HepG2 (cell line): ENCODE measurements around the gene HOXD3. TPM values are rescaled to one million over a fixed set of nuclear protein-coding genes. Genes with fewer than 3 reads are reported as not detected.
A peak's percentile ranks its signal among the peaks of the same experiment; 100 is the strongest.

Experiments
- ATAC-seq: fragments of 200-7000 bp; cut with Tn5 transposase; 3 replicates; pipeline ENCODE4 v1.9.1; 2020; ENCODE audit warnings: mild to moderate bottlenecking, moderate library complexity
- BruUV-seq: library from RNA; stranded (reverse); fragments of 400-500 nt; replicated peaks from 2 replicates; lab custom pipeline; 2021; lab: Mats Ljungman, UMichigan
- CTCF ChIA-PET: fragments of 300-600 bp; formaldehyde crosslinking; extraction: SDS; loops from one replicate; lab custom pipeline; 2021; ENCODE audit warnings: low total read pairs, inconsistent platforms, low intra/inter-chr PET ratio; lab: Yijun Ruan, JAX
- POLR2A ChIA-PET: fragments of 350-600 bp; sonication (Branson Sonifier 250); formaldehyde crosslinking; loops from one replicate; lab custom pipeline; 2020; ENCODE audit warnings: antibody characterized with exemption, inconsistent platforms; lab: Yijun Ruan, JAX
- DNase-seq: peaks from one replicate; pipeline ENCODE4 v3.0.0-alpha.2; 2015; ENCODE audit warnings: low spot score
- FAIRE-seq: peaks from 3 replicates; lab custom pipeline; 2011; peaks lifted over from hg19 to GRCh38; lab: Jason Lieb, UNC
- H2AFZ ChIP-seq: one replicate; pipeline ENCODE4 v1.6.1; 2011; ENCODE audit warnings: low read length, inconsistent platforms
- H3K27ac ChIP-seq: fragments of 300-600 bp; 3 replicates; pipeline ENCODE4 v1.8.0; 2011; ENCODE audit warnings: mixed run types, mild to moderate bottlenecking, mixed read lengths, low read length, inconsistent platforms; ENCODE audit not compliant: insufficient read depth; ENCODE audit errors: extremely low read length
- H3K27me3 ChIP-seq, 2 experiments: fragments of 200-600 bp in 1 of 2; 2 replicates in 1 of 2; 3 replicates in 1 of 2; pipeline versions ENCODE4 v1.6.0 to v1.8.0; 2011; ENCODE audit warnings: low read length in 2 of 2, mild to moderate bottlenecking in 2 of 2, moderate library complexity in 2 of 2, inconsistent platforms in 1 of 2; ENCODE audit not compliant: insufficient read depth in 2 of 2, control insufficient read depth in 1 of 2
- H3K36me3 ChIP-seq, 2 experiments: fragments of 200-600 bp in 1 of 2; replicated peaks in 1 of 2; 2 replicates in 1 of 2; 3 replicates in 1 of 2; pipeline versions ENCODE4 v1.5.1 to v1.8.0; 2011; ENCODE audit warnings: low read length in 2 of 2, inconsistent platforms in 1 of 2; ENCODE audit not compliant: insufficient read depth in 2 of 2, control insufficient read depth in 1 of 2
- H3K4me1 ChIP-seq: 2 replicates; pipeline ENCODE4 v1.5.1; 2012; ENCODE audit warnings: low read length, inconsistent platforms; ENCODE audit not compliant: insufficient read depth
- H3K4me2 ChIP-seq: 2 replicates; pipeline ENCODE4 v1.6.0; 2011; ENCODE audit warnings: low read depth, low read length, inconsistent platforms
- H3K4me3 ChIP-seq, 3 experiments: fragments of 200-600 bp in 1 of 3; sonication (generic), shearing (Covaris generic) in 1 of 3; replicated peaks in 1 of 3; 2 replicates each; pipeline ENCODE4 v1.5.1; 2011 to 2016; ENCODE audit warnings: low read length in 3 of 3, inconsistent platforms in 2 of 3, low read depth in 2 of 3, mild to moderate bottlenecking in 2 of 3, control low read depth in 1 of 3, mixed read lengths in 1 of 3; ENCODE audit not compliant: insufficient read depth in 1 of 3
- H3K79me2 ChIP-seq: one replicate; pipeline ENCODE4 v1.6.1; 2011; ENCODE audit warnings: low read length, inconsistent platforms; ENCODE audit not compliant: insufficient read depth
- H3K9ac ChIP-seq: 2 replicates; pipeline ENCODE4 v1.6.0; 2011; ENCODE audit warnings: mild to moderate bottlenecking, low read depth, low read length, inconsistent platforms; ENCODE audit not compliant: insufficient read depth
- H3K9me3 ChIP-seq: 2 replicates; pipeline ENCODE4 v1.5.1; 2012; ENCODE audit warnings: mild to moderate bottlenecking, low read length
- H4K20me1 ChIP-seq: 2 replicates; pipeline ENCODE4 v1.6.0; 2011; ENCODE audit warnings: inconsistent platforms, mild to moderate bottlenecking, low read length, moderate library complexity; ENCODE audit not compliant: insufficient read depth
- ATF5 ChIP-seq: sonication (generic); formaldehyde crosslinking; IDR thresholded peaks from 2 replicates; pipeline ENCODE4 v1.4.0; 2020; ENCODE audit warnings: mild to moderate bottlenecking, low read depth, missing genetic modification reagents
- FOXP1 ChIP-seq, 2 experiments: fragments of 450-650 bp in 1 of 2; IDR thresholded peaks; 2 replicates each; pipeline ENCODE4 v1.6.1; 2017 to 2018; ENCODE audit warnings: antibody characterized with exemption in 1 of 2
- FOXP4 ChIP-seq: sonication (generic); formaldehyde crosslinking; IDR thresholded peaks from 2 replicates; pipeline ENCODE4 v1.4.0; 2020; ENCODE audit warnings: missing genetic modification reagents
- HDAC1 ChIP-seq: sonication (generic); formaldehyde crosslinking; IDR thresholded peaks from 2 replicates; pipeline ENCODE4 v1.5.1; 2020; ENCODE audit warnings: mild to moderate bottlenecking, missing genetic modification reagents
- KDM5B ChIP-seq: sonication (generic); formaldehyde crosslinking; IDR thresholded peaks from 2 replicates; pipeline ENCODE4 v1.4.0; 2020; ENCODE audit warnings: missing genetic modification reagents, mild to moderate bottlenecking, borderline replicate concordance
- KLF13 ChIP-seq: sonication (generic); formaldehyde crosslinking; IDR thresholded peaks from 2 replicates; pipeline ENCODE4 v1.4.0; 2020; ENCODE audit warnings: mild to moderate bottlenecking, missing genetic modification reagents
- LCORL ChIP-seq, 2 experiments: fragments of 450-650 bp in 1 of 2; sonication (generic) in 1 of 2; formaldehyde crosslinking in 1 of 2; IDR thresholded peaks; 2 replicates each; pipeline versions ENCODE4 v1.5.0 to v1.6.1; 2017 to 2020; ENCODE audit warnings: antibody characterized with exemption in 1 of 2, missing genetic modification reagents in 1 of 2
- MBNL3 ChIP-seq: fragments of 250-450 bp; sonication (Bioruptor Pico); conservative IDR thresholded peaks from 2 replicates; pipeline ENCODE4 v1.8.0; 2022; ENCODE audit warnings: mild to moderate bottlenecking, inconsistent platforms
- STAT6 ChIP-seq: sonication (generic); formaldehyde crosslinking; IDR thresholded peaks from 2 replicates; pipeline ENCODE4 v1.4.0; 2020; ENCODE audit warnings: missing genetic modification reagents, mild to moderate bottlenecking, borderline replicate concordance
- TEAD3 ChIP-seq: optimal IDR thresholded peaks from 2 replicates; pipeline ENCODE3; 2016; ENCODE audit warnings: borderline replicate concordance
- ZBTB33 ChIP-seq: sonication (generic); formaldehyde crosslinking; IDR thresholded peaks from 2 replicates; pipeline ENCODE4 v1.4.0; 2020; ENCODE audit warnings: missing genetic modification reagents
- ZNF234 ChIP-seq: sonication (generic); formaldehyde crosslinking; conservative IDR thresholded peaks from 2 replicates; pipeline ENCODE4 v1.5.1; 2020; ENCODE audit warnings: mild to moderate bottlenecking, missing genetic modification reagents
- ZNF513 ChIP-seq: sonication (generic); formaldehyde crosslinking; conservative IDR thresholded peaks from 2 replicates; pipeline ENCODE4 v1.5.0; 2020; ENCODE audit warnings: missing genetic modification reagents
- ZNF549 ChIP-seq: sonication (generic); formaldehyde crosslinking; IDR thresholded peaks from 2 replicates; pipeline ENCODE4 v1.5.0; 2020; ENCODE audit warnings: missing genetic modification reagents
- ZNF740 ChIP-seq: sonication (generic); formaldehyde crosslinking; IDR thresholded peaks from 2 replicates; pipeline ENCODE4 v1.4.0; 2020; ENCODE audit warnings: missing genetic modification reagents
- WGBS: methylation state at CpG from one replicate; pipeline ENCODE4 v1.1.6; 2017; ENCODE audit warnings: low lambda C conversion rate; 5-methylcytosine and 5-hydroxymethylcytosine counted together
- in situ Hi-C: cut with HindIII; loops from 2 replicates; pipeline ENCODE4 v1.10.0; 2017; ENCODE audit warnings: low pct_unique_long_range_greater_than_20kb; ENCODE audit not compliant: extremely low pct_ligation_motif_present
- intact Hi-C: fragments of 100-400 bp; cut with micrococcal nuclease; formaldehyde crosslinking; loops from one replicate; pipeline ENCODE4 v1.10.0; 2022; ENCODE audit not compliant: unreplicated experiment
- polyA plus RNA-seq, 8 experiments: library from polyadenylated mRNA; depleted of rRNA in 3 of 8; stranded (reverse) in 7 of 8; unstranded in 1 of 8; fragments of >200 nt; fragmentation: Illumina TruSeq in 4 of 8; extraction: Trizol in 4 of 8; gene quantifications; 2 replicates each; pipeline versions ENCODE4 v1.2.1 to v1.2.3, GENCODE V29; 2011 to 2016; ENCODE audit warnings: low read depth in 4 of 8, missing spikeins in 1 of 8, mixed read lengths in 1 of 8; ENCODE audit not compliant: insufficient read depth in 1 of 8
- total RNA-seq, 5 experiments: library from RNA; depleted of rRNA; stranded (reverse); fragments of >200 nt; fragmentation: Illumina TruSeq; extraction: Trizol; gene quantifications; 2 replicates each; pipeline ENCODE4 v1.2.3, GENCODE V29; 2016; ENCODE audit warnings: low read depth in 1 of 5

The HOXD3 gene
- total and polyA plus RNA-seq, 2 of the 13 experiments (the other 11 are each of a cell fraction or from before 2014, with no cell fraction given), result 0.05 to 0.09 TPM

GRCh38 chr2:176200971-176201370, 43.9 kb downstream of the HOXD3 start:
- Histone ChIP-seq H3K79me2 (no peaks in the 10 kb centered on the region), H2AFZ (no peak overlapping the region), H3K4me3 (no peak overlapping the region), H3K4me2 (peak overlapping the region; percentile 50), H3K36me3 (no peaks in the 10 kb centered on the region), H3K27ac (no peak overlapping the region), H3K4me1 (peaks cover 5% of the 10 kb centered on the region; the same call in 1 of the 2 replicates), H3K27me3 (peaks cover 0 to 50% of the 10 kb centered on the region in 2 experiments; a peak in 3 of 5 replicates), H3K9ac (no peak overlapping the region), H4K20me1 (no peaks in the 10 kb centered on the region), H3K9me3 (no peaks in the 10 kb centered on the region)
- no TSS peak for BruUV-seq
- CTCF ChIA-PET, result no interaction called here
- intact Hi-C loops, result no loop called here
- 41% methylated on average over 21 of the region's 21 CpGs for WGBS
- in situ Hi-C loops, result no loop called here
- ATAC-seq (peak; percentile 67), FAIRE-seq (no peak), DNase-seq (no peak)
- POLR2A ChIA-PET, result no interaction called here
- TF ChIP-seq TEAD3 (CRISPR knock-in tag) (no peak), STAT6 (CRISPR knock-in tag) (no peak), ZBTB33 (CRISPR knock-in tag) (peak; percentile 48; the same call in 1 of the 2 replicates), ATF5 (CRISPR knock-in tag) (no peak), FOXP4 (0 out of 2 replicates have a peak, but pooled peaks have one; percentile 16), ZNF513 (CRISPR knock-in tag) (no peak), MBNL3 (CRISPR knock-in tag) (no peak), KLF13 (no peak), ZNF740 (CRISPR knock-in tag) (no peak), KDM5B (CRISPR knock-in tag) (no peak), HDAC1 (CRISPR knock-in tag) (peak; percentile 44; the same call in 1 of the 2 replicates), LCORL (IDR thresholded peaks at IDR 0.05) (no peak), LCORL (CRISPR knock-in tag; IDR thresholded peaks at IDR 0.05) (0 out of 2 replicates have a peak, but pooled peaks have one; percentile 39), FOXP1 (IDR thresholded peaks at IDR 0.05) (no peak), FOXP1 (CRISPR knock-in tag; IDR thresholded peaks at IDR 0.05) (peak; percentile 17; the same call in 1 of the 2 replicates), ZNF234 (CRISPR knock-in tag) (no peak), ZNF549 (CRISPR knock-in tag) (no peak)
